Upper lobe of left lung (tissue), 6 donors: ENCODE results near the gene TAS1R3. TPM values are rescaled to one million over a fixed set of nuclear protein-coding genes. Genes with fewer than 3 reads are reported as not detected.
A peak's percentile ranks its signal among the peaks of the same experiment; 100 is the strongest.

Source experiments
- ATAC-seq, 2 donors: fragments of 200-7000 bp; cut with Tn5 transposase; one replicate each; pipeline ENCODE4 v1.9.1; 2022; ENCODE audit warnings: mild to moderate bottlenecking in 2 of 2, moderate library complexity in 2 of 2; ENCODE audit not compliant: low FRiP score in 2 of 2
- DNase-seq, 2 donors: peaks; one replicate each; pipeline ENCODE4 v3.0.0-alpha.2; 2019 to 2020
- H3K27ac ChIP-seq, 4 donors: fragments of 200-600 bp; sonication (generic); one replicate each; pipeline ENCODE4 v1.5.1; 2016 to 2019
- H3K27me3 ChIP-seq, 4 donors: fragments of 200-600 bp; sonication (generic); one replicate each; pipeline ENCODE4 v1.5.1; 2017 to 2019
- H3K36me3 ChIP-seq, 4 donors: fragments of 200-600 bp; sonication (generic); one replicate each; pipeline ENCODE4 v1.5.1; 2016 to 2019
- H3K4me1 ChIP-seq, 4 donors: fragments of 200-600 bp; sonication (generic); one replicate each; pipeline ENCODE4 v1.5.1; 2018 to 2019
- H3K4me3 ChIP-seq, 4 donors: fragments of 200-600 bp; sonication (generic); one replicate each; pipeline ENCODE4 v1.5.1; 2017 to 2019; ENCODE audit warnings: mild to moderate bottlenecking in 2 of 4, moderate library complexity in 1 of 4
- H3K9me3 ChIP-seq, 4 donors: fragments of 200-600 bp; sonication (generic); one replicate each; pipeline ENCODE4 v1.5.1; 2018 to 2019
- EP300 ChIP-seq, 4 donors: sonication (generic); formaldehyde crosslinking; IDR thresholded peaks; one replicate each; pipeline ENCODE4 v1.5.1; 2017; ENCODE audit warnings: antibody characterized with exemption in 4 of 4, control low read depth in 2 of 4
- POLR2A ChIP-seq, 4 donors: fragments of 450-650 bp; IDR thresholded peaks; one replicate each; pipeline ENCODE4 v1.5.1; 2016 to 2017; ENCODE audit warnings: antibody characterized with exemption in 4 of 4, mild to moderate bottlenecking in 2 of 4
- POLR2AphosphoS5 ChIP-seq, 2 donors: sonication (generic); formaldehyde crosslinking; IDR thresholded peaks; one replicate each; pipeline ENCODE4 v1.5.1; 2017; ENCODE audit warnings: antibody characterized with exemption in 2 of 2
- WGBS, 2 donors: methylation state at CpG; one replicate each; pipeline ENCODE4 v1.1.5; 2017 to 2018; 5-methylcytosine and 5-hydroxymethylcytosine counted together
- total RNA-seq, 6 donors: library from RNA; depleted of rRNA in 4 of 6; stranded (reverse); fragments of >200 nt in 4 of 6; gene quantifications; one replicate each; pipeline versions ENCODE4 v1.1.0 to v1.2.1, GENCODE V29; 2016 to 2021
- TF ChIP-seq, protein P1 (sequence below), 6 experiments: fragments of 450-650 bp in 4 of 6; fragments of 200-600 bp in 2 of 6; sonication (generic) in 2 of 6; IDR thresholded peaks; one replicate each; pipeline ENCODE4 v1.5.1; 2016 to 2019; ENCODE audit warnings: antibody characterized with exemption in 6 of 6
- donor health status: DM: no; HTN: no; CAD: no; lungs with moderate emphysema.
- donor health status: DM: no; HTN: yes; CAD: no; lungs with severe emphysema.

Gene TAS1R3
- total RNA-seq, 6 donors from 2014 or later, result 0.22 to 1.0 (median 0.79) TPM

DNA sequence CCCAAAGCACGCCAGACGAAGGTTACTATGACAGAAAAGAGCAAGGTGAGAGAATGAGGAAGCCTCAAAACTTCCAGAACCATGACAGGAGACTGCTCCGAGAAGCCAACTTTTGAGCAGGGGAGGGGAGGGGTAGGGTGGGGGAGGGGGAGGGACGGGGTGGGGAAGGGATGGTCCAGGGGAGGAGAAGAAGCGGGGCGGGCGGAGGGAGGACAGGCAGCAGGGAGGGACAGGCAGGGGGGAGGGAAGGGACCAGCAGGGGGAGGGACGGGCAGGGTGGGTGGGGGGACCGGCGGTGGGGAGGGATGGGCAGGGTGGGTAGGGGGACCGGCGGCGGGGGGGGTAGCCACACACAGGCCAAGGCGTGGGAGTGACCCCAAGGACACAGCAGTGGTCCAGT, 8.7 kb upstream of the TAS1R3 start:
- no peak for ATAC-seq
- peaks cover 43 to 75% (median 47%) of the 10 kb centered on the region in 4 donors for H3K4me1 ChIP-seq
- H3K9me3 ChIP-seq, result no peaks in the 10 kb centered on the region
- H3K36me3 ChIP-seq, result peaks cover 3 to 47% (median 26%) of the 10 kb centered on the region in 4 donors
- H3K4me3 ChIP-seq, result no peak overlapping the region
- 81 to 100% methylated on average over 3 to 9 of the region's 14 CpGs for WGBS, 2 donors
- no peak overlapping the region for H3K27ac ChIP-seq
- TF ChIP-seq EP300 (IDR thresholded peaks at IDR 0.05), result no peak
- H3K27me3 ChIP-seq, result no peaks in the 10 kb centered on the region
- no peak for DNase-seq

DNA sequence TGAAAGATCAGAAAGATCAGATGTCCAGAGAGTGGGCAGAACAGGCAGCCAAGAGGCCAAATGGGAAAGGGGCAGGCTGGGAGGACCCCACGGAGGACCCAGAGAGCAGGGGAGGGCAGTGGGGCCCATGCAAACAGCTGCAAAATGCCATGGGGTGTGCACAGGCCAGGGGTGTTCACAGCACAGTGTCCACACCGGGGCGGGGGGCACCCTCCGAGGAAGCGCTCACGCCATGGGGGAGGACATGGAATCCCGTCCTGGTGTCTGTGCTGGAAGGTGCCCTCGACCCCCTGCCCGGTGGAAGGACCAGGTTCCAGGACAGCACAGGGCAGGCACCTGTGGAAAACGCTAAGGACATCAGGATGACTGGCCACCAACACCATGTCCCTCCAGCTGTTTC, 8.1 kb upstream of the TAS1R3 start:
- TF ChIP-seq EP300 (IDR thresholded peaks at IDR 0.05) (no peak), POLR2A (IDR thresholded peaks at IDR 0.05) (no peak), POLR2AphosphoS5 (IDR thresholded peaks at IDR 0.05) (no peak)
- TF ChIP-seq, protein P1, sequence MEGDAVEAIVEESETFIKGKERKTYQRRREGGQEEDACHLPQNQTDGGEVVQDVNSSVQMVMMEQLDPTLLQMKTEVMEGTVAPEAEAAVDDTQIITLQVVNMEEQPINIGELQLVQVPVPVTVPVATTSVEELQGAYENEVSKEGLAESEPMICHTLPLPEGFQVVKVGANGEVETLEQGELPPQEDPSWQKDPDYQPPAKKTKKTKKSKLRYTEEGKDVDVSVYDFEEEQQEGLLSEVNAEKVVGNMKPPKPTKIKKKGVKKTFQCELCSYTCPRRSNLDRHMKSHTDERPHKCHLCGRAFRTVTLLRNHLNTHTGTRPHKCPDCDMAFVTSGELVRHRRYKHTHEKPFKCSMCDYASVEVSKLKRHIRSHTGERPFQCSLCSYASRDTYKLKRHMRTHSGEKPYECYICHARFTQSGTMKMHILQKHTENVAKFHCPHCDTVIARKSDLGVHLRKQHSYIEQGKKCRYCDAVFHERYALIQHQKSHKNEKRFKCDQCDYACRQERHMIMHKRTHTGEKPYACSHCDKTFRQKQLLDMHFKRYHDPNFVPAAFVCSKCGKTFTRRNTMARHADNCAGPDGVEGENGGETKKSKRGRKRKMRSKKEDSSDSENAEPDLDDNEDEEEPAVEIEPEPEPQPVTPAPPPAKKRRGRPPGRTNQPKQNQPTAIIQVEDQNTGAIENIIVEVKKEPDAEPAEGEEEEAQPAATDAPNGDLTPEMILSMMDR (IDR thresholded peaks at IDR 0.05), result no peak
- DNase-seq (no peak), ATAC-seq (no peak)
- Histone ChIP-seq H3K27me3 (no peaks in the 10 kb centered on the region), H3K9me3 (no peaks in the 10 kb centered on the region), H3K36me3 (peaks cover 3 to 49% (median 31%) of the 10 kb centered on the region in 4 donors), H3K27ac (no peak overlapping the region), H3K4me3 (no peak overlapping the region), H3K4me1 (peaks cover 38 to 70% (median 45%) of the 10 kb centered on the region in 4 donors)
- 87 to 94% methylated on average over 7 to 10 of the region's 10 CpGs for WGBS, 2 donors

DNA sequence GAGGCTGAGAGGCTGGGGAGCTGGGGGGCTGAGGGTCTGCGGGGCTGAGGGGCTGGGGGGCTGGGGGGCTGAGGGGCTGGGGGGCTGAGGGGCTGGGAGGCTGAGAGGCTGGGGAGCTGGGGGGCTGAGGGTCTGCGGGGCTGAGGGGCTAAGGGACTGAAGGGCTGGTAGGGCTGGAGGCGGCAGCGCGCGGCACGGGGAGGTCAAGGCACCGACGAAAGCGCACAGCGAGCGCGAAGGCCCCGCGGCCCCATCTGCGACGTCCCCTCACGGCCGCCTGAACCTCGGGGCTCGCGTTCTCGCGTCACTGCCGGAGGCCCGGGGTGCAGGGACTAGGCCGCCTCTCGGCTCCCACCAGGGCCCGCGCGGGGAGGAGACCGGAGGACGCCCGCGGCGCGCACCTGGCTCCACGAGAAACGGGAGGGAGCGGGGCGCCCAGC, 7.0 kb upstream of the TAS1R3 start:
- Histone ChIP-seq H3K27me3 (no peaks in the 10 kb centered on the region), H3K36me3 (peaks cover 3 to 50% (median 31%) of the 10 kb centered on the region in 4 donors), H3K4me1 (peaks cover 29 to 60% (median 35%) of the 10 kb centered on the region in 4 donors), H3K4me3 (peak overlapping the region; percentile 78 to 100 (median 98)), H3K27ac (peak overlapping the region; percentile 85 to 92 (median 89)), H3K9me3 (no peaks in the 10 kb centered on the region)
- DNase-seq (no peak), ATAC-seq (no peak)
- 1% methylated on average over 38 of the region's 41 CpGs; no CpG with 5 or more reads in 1 of the 2 donors for WGBS, 2 donors
- TF ChIP-seq POLR2AphosphoS5 (IDR thresholded peaks at IDR 0.05), result no peak
- no peak for TF ChIP-seq EP300 (IDR thresholded peaks at IDR 0.05)
- TF ChIP-seq, protein P1 (IDR thresholded peaks at IDR 0.05), result no peak
- no peak for TF ChIP-seq POLR2A (IDR thresholded peaks at IDR 0.05)

DNA sequence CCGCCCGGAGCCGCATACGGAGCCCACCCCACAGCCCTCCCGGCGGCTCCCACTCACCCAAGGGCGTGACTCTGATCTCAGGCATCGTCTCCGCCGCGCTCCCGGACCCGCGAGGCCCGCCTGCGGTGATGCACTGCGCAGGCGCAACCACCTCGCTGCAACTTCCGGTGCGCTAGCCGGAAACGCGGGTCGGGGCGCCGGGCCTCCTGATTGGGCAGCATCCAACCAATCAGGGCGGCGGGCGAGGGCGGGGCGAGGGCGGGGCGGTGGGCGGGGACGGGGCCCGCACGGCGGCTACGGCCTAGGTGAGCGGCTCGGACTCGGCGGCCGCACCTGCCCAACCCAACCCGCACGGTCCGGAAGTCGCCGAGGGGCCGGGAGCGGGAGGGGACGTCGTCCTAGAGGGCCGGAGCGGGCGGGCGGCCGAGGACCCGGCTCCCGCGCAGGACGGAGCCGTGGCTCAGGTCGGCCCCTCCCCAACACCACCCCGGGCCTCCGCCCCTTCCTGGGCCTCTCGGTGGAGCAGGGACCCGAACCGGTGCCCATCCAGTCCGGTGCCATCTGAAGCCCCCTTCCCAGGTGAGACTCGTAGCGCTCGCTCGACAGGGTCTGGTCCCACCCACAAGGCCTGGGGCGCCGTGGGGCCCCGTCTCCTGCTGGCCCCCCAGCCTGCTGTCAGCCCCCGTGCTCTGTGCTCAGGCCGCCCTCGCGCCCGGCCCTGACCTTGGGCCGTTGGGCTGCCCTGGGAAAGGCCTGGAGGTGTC, 6.4 kb upstream of the TAS1R3 start, which contains the start of the genes CPTP and INTS11:
Gene CPTP (plus strand): TSS at position 279 of the 764 bp plus-strand sequence. CDS start 2,109 bp downstream, outside the sequence.
Gene INTS11 (minus strand): TSS at position 137 of the 764 bp plus-strand sequence. CDS start 52 bp downstream, at position 85.
- WGBS, 2 donors, result 1% methylated on average over 26 of the region's 84 CpGs; no CpG with 5 or more reads in 1 of the 2 donors
- H3K36me3 ChIP-seq, result peaks cover 3 to 44% (median 27%) of the 10 kb centered on the region in 4 donors

More for the DNA sequence above, 6.4 kb upstream of the TAS1R3 start, which contains the start of the genes CPTP and INTS11:
- DNase-seq (peak; percentile 87 to 98), ATAC-seq (peak; percentile 87 to 94)
- Histone ChIP-seq H3K4me3 (peak within 1 kb of the TSS; percentile 97 to 100 (median 99)), H3K4me1 (peaks cover 29 to 60% (median 35%) of the 10 kb centered on the region in 4 donors), H3K27me3 (no peaks in the 10 kb centered on the region), H3K9me3 (no peaks in the 10 kb centered on the region), H3K27ac (peak within 1 kb of the TSS; percentile 85 to 92 (median 89))
- TF ChIP-seq EP300 (IDR thresholded peaks at IDR 0.05), result no peak
- peak; percentile 66 to 83 for TF ChIP-seq POLR2AphosphoS5 (IDR thresholded peaks at IDR 0.05)
- TF ChIP-seq, protein P1 (IDR thresholded peaks at IDR 0.05), result peak in 2 of 6 experiments; percentile 13 to 33
- peak in 3 of 4 donors; percentile 13 to 81 (median 34) for TF ChIP-seq POLR2A (IDR thresholded peaks at IDR 0.05)
